ENCODE data around the gene ERP44. TPM values are rescaled to one million over a fixed set of nuclear protein-coding genes. Genes with fewer than 3 reads are reported as not detected.
"Not testable (repeated sequence)": the region's sequence is repeated elsewhere in the genome, so short reads cannot be mapped to it uniquely, and the experiment has no call there.

The ERP44 gene
- total RNA-seq, 4 donors from 2014 or later = 12.1 to 13.3 (median 12.7) TPM

DNA sequence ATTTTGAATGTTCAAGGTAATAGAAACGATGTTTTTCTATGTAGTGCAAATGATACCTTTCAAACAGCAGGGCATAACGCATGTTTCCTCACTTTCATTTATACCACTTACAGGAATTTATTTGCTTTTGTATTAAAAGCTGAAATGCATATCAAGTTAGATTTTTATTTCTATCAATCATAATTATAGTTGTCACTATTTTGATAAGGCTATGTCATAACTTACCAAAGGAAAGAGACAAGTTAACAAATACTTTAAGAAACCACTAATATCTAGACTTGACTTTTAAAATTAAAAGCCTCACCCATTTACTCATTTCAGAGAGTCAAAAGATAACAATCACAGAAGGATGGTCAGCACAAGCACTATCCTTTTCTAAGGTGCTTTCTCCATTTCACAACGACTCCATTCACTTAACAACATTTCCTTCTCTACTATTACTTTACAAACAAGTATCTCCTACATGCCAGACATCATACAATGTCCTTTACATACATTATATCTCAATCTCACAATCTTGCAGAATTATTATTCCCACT, 12.6 kb downstream of the ERP44 start:
- Histone ChIP-seq H3K4me3 (no peak overlapping the region), H3K27me3 (no peaks in the 10 kb centered on the region), H3K4me1 (peaks cover 0 to 58% (median 29%) of the 10 kb centered on the region in 4 donors), H3K36me3 (no peaks in the 10 kb centered on the region), H3K9me3 (no peaks in the 10 kb centered on the region), H3K27ac (replicated peaks in 1 of 4) (no peak overlapping the region)
- intact Hi-C loops (cut with DNase I) = no loop called here
- TF ChIP-seq EP300 (IDR thresholded peaks at IDR 0.05) (no peak), POLR2AphosphoS5 (IDR thresholded peaks at IDR 0.05) (no peak), POLR2A (IDR thresholded peaks at IDR 0.05; ENCODE audit: low read depth) (no peak)
- TF ChIP-seq, protein P1, sequence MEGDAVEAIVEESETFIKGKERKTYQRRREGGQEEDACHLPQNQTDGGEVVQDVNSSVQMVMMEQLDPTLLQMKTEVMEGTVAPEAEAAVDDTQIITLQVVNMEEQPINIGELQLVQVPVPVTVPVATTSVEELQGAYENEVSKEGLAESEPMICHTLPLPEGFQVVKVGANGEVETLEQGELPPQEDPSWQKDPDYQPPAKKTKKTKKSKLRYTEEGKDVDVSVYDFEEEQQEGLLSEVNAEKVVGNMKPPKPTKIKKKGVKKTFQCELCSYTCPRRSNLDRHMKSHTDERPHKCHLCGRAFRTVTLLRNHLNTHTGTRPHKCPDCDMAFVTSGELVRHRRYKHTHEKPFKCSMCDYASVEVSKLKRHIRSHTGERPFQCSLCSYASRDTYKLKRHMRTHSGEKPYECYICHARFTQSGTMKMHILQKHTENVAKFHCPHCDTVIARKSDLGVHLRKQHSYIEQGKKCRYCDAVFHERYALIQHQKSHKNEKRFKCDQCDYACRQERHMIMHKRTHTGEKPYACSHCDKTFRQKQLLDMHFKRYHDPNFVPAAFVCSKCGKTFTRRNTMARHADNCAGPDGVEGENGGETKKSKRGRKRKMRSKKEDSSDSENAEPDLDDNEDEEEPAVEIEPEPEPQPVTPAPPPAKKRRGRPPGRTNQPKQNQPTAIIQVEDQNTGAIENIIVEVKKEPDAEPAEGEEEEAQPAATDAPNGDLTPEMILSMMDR (IDR thresholded peaks at IDR 0.05) = no peak
- no peak for DNase-seq (ENCODE audit: extremely low spot score)
- 94% methylated on average over 3 of the region's 3 CpGs for WGBS

DNA sequence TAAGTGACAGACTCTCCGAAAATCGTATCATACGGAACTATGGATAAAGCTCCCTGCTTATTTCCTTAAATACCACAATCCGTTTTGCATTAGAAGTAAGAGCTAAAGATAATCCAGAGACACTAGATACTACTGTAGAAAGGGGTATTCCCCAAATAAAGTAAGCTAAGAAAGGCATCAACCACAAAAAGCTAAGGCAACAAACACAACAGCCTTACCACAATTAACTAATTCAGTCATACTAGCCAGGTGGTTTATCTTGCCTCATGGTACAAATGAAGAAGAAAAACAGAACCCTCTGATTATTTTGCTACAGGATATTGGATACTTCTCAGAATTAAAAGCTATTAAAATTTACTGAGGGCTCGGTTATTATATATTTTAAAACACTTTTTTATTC, 14.1 kb downstream of the ERP44 start:
- Histone ChIP-seq H3K4me3 (no peak overlapping the region), H3K27ac (replicated peaks in 1 of 4) (no peak overlapping the region), H3K36me3 (no peaks in the 10 kb centered on the region), H3K4me1 (peaks cover 0 to 60% (median 26%) of the 10 kb centered on the region in 4 donors), H3K27me3 (no peaks in the 10 kb centered on the region), H3K9me3 (no peaks in the 10 kb centered on the region)
- 84% methylated on average over 5 of the region's 5 CpGs for WGBS
- TF ChIP-seq POLR2A (IDR thresholded peaks at IDR 0.05; ENCODE audit: low read depth) (no peak), EP300 (IDR thresholded peaks at IDR 0.05) (no peak), POLR2AphosphoS5 (IDR thresholded peaks at IDR 0.05) (no peak)
- TF ChIP-seq, protein P1 (IDR thresholded peaks at IDR 0.05) = no peak
- intact Hi-C loops (cut with DNase I) = no loop called here
- no peak for DNase-seq (ENCODE audit: extremely low spot score)

DNA sequence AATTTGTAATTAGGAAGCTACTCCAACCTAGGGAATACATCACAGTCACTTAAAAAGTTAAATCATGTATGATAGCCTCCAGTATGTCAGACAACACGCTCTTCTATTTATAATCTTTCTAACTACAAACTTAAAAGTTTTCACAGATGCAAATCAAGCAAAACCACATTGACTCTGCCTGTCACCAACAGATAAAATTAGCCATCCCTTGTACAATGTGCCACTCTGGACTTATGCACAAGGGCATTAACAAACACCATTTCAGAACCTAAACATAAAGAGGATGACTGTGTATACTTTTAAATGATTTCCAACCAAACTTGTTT, 14.7 kb downstream of the ERP44 start:
- H3K27ac ChIP-seq (replicated peaks in 1 of 4) = no peak overlapping the region
- intact Hi-C loops (cut with DNase I) = no loop called here
- H3K9me3 ChIP-seq = no peaks in the 10 kb centered on the region
- TF ChIP-seq EP300 (IDR thresholded peaks at IDR 0.05) (no peak), POLR2AphosphoS5 (IDR thresholded peaks at IDR 0.05) (no peak), POLR2A (IDR thresholded peaks at IDR 0.05; ENCODE audit: low read depth) (no peak)
- TF ChIP-seq, protein P1 (IDR thresholded peaks at IDR 0.05) = no peak
- no peaks in the 10 kb centered on the region for H3K27me3 ChIP-seq
- H3K4me3 ChIP-seq = no peak overlapping the region
- DNase-seq (ENCODE audit: extremely low spot score) = no peak
- no peaks in the 10 kb centered on the region for H3K36me3 ChIP-seq
- WGBS = 78% methylated on average over 1 of the region's 1 CpG
- H3K4me1 ChIP-seq = peaks cover 0 to 56% (median 26%) of the 10 kb centered on the region in 4 donors

DNA sequence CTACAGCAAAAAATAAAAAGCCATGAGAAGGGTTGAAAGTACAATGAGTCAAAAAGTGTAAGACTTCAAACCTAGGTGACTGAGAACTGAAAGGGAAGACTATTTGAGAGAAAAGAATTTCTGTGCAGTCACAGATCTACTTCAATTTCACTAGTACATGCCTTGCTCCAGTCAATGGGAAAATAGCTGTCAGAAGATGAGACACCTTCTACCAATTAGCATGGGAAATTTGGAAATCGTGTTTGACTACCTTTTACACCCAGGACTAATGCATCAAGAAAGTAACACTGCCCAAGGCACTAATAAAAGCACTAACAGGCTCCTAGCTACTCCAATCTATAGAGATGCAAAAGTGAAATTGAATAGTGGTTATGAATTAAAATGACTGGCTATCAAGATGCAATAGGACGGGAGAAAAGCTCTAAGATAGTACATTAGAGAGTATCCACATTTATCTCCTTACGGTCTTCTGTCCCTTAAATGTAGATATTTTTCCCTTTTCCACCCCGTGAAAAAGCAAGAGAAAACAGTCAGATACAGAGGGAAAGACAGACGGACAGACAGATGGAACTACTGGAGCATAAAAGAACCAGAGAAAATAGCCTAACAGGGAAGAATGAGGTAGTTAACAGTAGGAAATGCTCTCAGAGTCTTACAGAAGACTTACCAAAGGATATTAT, 15.2 kb downstream of the ERP44 start:
- H3K27me3 ChIP-seq = no peaks in the 10 kb centered on the region
- H3K4me3 ChIP-seq = no peak overlapping the region
- no peak overlapping the region for H3K27ac ChIP-seq (replicated peaks in 1 of 4)
- H3K4me1 ChIP-seq = peaks cover 0 to 56% (median 26%) of the 10 kb centered on the region in 4 donors
- H3K9me3 ChIP-seq = no peaks in the 10 kb centered on the region
- intact Hi-C loops (cut with DNase I) = no loop called here
- TF ChIP-seq EP300 (IDR thresholded peaks at IDR 0.05) (no peak), POLR2A (IDR thresholded peaks at IDR 0.05; ENCODE audit: low read depth) (no peak), POLR2AphosphoS5 (IDR thresholded peaks at IDR 0.05) (no peak)
- TF ChIP-seq, protein P1 (IDR thresholded peaks at IDR 0.05) = no peak
- 76% methylated on average over 5 of the region's 5 CpGs for WGBS
- no peak for DNase-seq (ENCODE audit: extremely low spot score)
- no peaks in the 10 kb centered on the region for H3K36me3 ChIP-seq

DNA sequence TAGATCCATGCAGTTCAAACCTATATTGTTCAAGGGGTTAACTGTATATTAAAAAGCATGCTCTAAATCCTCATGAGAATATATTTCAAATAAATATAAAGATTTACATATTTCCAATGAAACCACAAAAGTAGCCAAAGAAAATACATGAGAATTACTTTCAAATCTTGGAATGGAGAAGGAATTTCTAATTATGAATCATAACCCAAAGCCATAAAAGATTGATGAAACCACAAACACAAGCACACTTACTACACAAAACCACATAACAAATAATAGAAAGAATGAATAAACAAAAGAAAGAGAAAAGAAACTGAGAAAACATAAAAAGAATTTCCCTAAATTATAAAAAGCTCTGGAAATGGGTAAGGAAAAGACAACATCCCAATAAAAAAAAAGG, 16.0 kb downstream of the ERP44 start:
- H3K9me3 ChIP-seq = no peaks in the 10 kb centered on the region
- no peaks in the 10 kb centered on the region for H3K36me3 ChIP-seq
- peaks cover 0 to 54% (median 26%) of the 10 kb centered on the region in 4 donors for H3K4me1 ChIP-seq
- intact Hi-C loops (cut with DNase I) = no loop called here
- no peak for TF ChIP-seq POLR2A (IDR thresholded peaks at IDR 0.05; ENCODE audit: low read depth)
- no peak for TF ChIP-seq EP300 (IDR thresholded peaks at IDR 0.05)
- TF ChIP-seq POLR2AphosphoS5 (IDR thresholded peaks at IDR 0.05) = no peak
- TF ChIP-seq, protein P1 (IDR thresholded peaks at IDR 0.05) = no peak
- no peaks in the 10 kb centered on the region for H3K27me3 ChIP-seq
- no peak for DNase-seq (ENCODE audit: extremely low spot score)
- H3K27ac ChIP-seq (replicated peaks in 1 of 4) = no peak overlapping the region
- H3K4me3 ChIP-seq = no peak overlapping the region

DNA sequence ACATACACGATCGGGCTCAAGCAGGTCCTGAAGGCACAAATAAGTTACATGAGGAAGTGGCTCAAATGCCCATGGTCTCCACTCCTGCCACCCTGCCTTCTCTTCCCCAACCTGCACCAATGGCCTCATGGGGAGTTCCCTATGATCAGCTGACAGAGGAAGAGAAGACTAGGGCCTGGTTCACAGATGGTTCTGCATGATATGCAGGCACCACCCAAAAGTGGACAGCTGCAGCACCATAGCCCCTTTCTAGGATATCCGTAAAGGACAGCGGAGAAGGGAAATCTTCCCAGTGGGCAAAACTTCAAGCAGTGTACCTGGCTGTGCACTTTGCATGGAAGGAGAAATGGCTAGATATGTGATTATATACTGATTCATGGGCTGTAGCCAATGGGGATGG, 22.5 kb downstream of the ERP44 start:
- H3K4me1 ChIP-seq = peaks cover 4 to 29% (median 8%) of the 10 kb centered on the region in 4 donors
- H3K9me3 ChIP-seq; H3K4me3 ChIP-seq; H3K27me3 ChIP-seq; H3K27ac ChIP-seq (replicated peaks in 1 of 4); intact Hi-C loops (cut with DNase I); H3K36me3 ChIP-seq; DNase-seq (ENCODE audit: extremely low spot score): not testable (repeated sequence)
- 93% methylated on average over 4 of the region's 4 CpGs for WGBS

Measured in esophagus muscularis mucosa (tissue), 4 donors.